AG09309 (cell line): ENCODE measurements around the gene POLR3A.
"Not testable (repeated sequence)": the region's sequence is repeated elsewhere in the genome, so short reads cannot be mapped to it uniquely, and the experiment has no call there.

Experiments
- DNase-seq: peaks from one replicate; pipeline ENCODE4 v3.0.0-alpha.2; 2010; ENCODE audit warnings: low read depth
- H3K4me3 ChIP-seq: 2 replicates; pipeline ENCODE4 v1.5.1; 2011; ENCODE audit warnings: mild to moderate bottlenecking, low read depth, low read length, moderate library complexity; ENCODE audit not compliant: control insufficient read depth
- CTCF ChIP-seq: IDR thresholded peaks from 2 replicates; pipeline ENCODE4 v1.5.1; 2011; ENCODE audit warnings: mild to moderate bottlenecking, low read depth, low read length, inconsistent platforms; ENCODE audit not compliant: insufficient read depth, control insufficient read depth; ENCODE audit errors: missing control alignments

POLR3A gene

GRCh38 chr10:78009662-78010061 is 19.7 kb downstream of the POLR3A start:
- TF ChIP-seq CTCF, result no peak
- DNase-seq, result no peak
- no peak overlapping the region for H3K4me3 ChIP-seq

- no peak overlapping the region for H3K4me3 ChIP-seq
- DNase-seq, result no peak
- no peak for TF ChIP-seq CTCF
Measured at GRCh38 chr10:78007172-78007571, 22.1 kb downstream of the POLR3A start.

GRCh38 chr10:78004215-78005026 is 24.9 kb downstream of the POLR3A start:
- no peak overlapping the region for H3K4me3 ChIP-seq
- DNase-seq, result no peak
- no peak for TF ChIP-seq CTCF

- no peak for DNase-seq
- no peak for TF ChIP-seq CTCF
- H3K4me3 ChIP-seq, result no peak overlapping the region
Measured at GRCh38 chr10:78002541-78003288, 26.6 kb downstream of the POLR3A start.

- DNase-seq, result no peak
- no peak overlapping the region for H3K4me3 ChIP-seq
- no peak for TF ChIP-seq CTCF
Measured at GRCh38 chr10:78000956-78001472, 28.3 kb downstream of the POLR3A start.

GRCh38 chr10:78000206-78000605 is 29.1 kb downstream of the POLR3A start:
- DNase-seq, result no peak
- no peak overlapping the region for H3K4me3 ChIP-seq
- no peak for TF ChIP-seq CTCF

- DNase-seq, H3K4me3 ChIP-seq: not testable (repeated sequence)
Measured at GRCh38 chr10:77998780-77999179, 30.5 kb downstream of the POLR3A start.
